ENCODE measurements around the gene FBXL2.

GRCh38 chr3:33386631-33387030, 109.4 kb downstream of the FBXL2 start:
- TF ChIP-seq CTCF (IDR thresholded peaks at IDR 0.05): no peak
- TF ChIP-seq POLR2A (IDR thresholded peaks at IDR 0.05): no peak

All from testis (tissue), 2 donors.